Renal cortical epithelial cell (primary cell): ENCODE results near the gene SUB1. TPM values are rescaled to one million over a fixed set of nuclear protein-coding genes. Genes with fewer than 3 reads are reported as not detected.
"Not testable (repeated sequence)": the region's sequence is repeated elsewhere in the genome, so short reads cannot be mapped to it uniquely, and the experiment has no call there.

Experiments used
- DNase-seq: peaks from one replicate; pipeline ENCODE4 v3.0.0-alpha.2; 2011; ENCODE audit warnings: low read depth
- total RNA-seq: library from RNA; depleted of rRNA; stranded (reverse); fragments of >200 nt; gene quantifications from 2 replicates; pipeline ENCODE4 v1.2.3, GENCODE V29; 2014

Gene SUB1
- total RNA-seq, 1 donor from 2014 or later = 319 TPM

DNA sequence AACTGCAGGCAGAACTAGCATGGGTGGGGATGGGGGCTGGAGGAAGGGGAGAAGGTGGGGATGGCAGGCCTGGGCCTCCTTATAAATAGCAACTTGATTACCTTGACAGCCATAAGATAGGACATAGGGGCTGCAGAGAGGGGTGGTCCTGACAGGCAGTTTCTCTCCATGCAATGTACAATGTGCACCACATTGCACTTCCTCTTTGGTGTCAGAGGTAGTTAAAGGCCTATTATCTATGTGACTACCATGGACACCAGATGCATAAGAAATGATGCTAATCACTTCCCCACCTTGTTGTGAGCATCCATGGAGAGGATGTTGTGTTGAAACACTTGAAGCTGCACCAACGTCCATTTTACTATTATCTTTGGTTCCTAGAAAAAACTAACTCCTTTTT, 20.2 kb upstream of the SUB1 start:
- DNase-seq = no peak

GRCh38 chr5:32566319-32567111, 18.8 kb upstream of the SUB1 start:
- DNase-seq = no peak

DNA sequence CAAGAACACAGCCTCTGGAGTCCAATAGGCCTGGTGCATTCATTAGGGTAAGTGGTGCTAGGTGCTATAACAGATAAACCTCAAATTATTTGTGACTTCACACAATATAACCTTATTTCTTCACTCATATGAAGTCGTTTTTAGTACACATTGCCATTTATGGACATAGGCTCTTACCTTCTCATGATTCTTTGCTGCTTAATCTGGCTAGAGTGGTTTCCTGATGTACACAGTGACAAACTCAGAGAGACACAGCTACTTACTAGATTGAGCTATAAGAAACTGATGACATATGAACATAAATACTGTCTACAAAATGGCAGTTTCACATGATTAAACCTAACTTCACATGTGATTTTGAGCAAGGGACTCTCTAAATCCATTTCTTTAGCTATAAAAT, 14.2 kb upstream of the SUB1 start:
- DNase-seq = no peak

- no peak for DNase-seq
These were observed 12.4 kb upstream of the SUB1 start for GRCh38 chr5:32572778-32573480.

- DNase-seq = not testable (repeated sequence)
These were observed 11.9 kb upstream of the SUB1 start for GRCh38 chr5:32573481-32573854.

GRCh38 chr5:32574540-32575175, 10.7 kb upstream of the SUB1 start:
- no peak for DNase-seq

DNA sequence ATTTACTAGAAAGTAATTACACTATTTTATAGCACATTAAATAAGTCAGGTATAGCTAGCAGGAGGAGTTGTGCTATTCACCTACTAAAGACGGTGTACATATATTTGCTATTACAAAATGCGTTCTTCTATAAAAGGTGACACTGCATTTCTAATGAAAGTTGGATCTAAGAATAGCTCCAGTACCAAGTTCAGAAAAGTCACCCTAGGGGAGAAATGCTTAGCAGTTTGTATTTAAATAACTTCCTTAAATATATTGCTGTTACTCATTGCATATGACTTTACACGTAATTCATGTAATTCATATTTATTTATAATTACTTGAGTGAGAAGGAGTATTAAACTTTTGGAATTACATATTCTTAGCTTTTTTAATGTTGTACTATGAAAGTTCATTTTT, 7.0 kb upstream of the SUB1 start:
- no peak for DNase-seq

DNA sequence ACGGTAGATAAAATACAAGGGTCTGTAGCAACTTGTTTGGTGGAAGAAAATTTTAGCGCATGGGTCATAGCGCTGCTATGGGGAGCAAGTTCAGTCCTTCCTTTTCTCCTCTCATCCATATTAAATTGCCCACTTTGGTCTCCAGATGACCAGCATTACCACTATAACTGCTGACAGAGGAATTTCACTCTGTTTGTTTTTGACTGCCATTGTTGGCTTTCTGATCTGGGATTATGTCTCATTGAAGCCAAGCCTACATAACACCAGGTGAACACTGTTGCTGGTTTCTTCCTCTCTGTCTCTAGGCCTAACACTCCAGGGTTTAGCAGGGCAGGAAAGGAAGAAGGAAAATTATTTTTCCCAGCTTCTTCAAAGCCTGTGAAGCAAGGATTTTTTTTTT, 6.6 kb upstream of the SUB1 start:
- DNase-seq = no peak

DNA sequence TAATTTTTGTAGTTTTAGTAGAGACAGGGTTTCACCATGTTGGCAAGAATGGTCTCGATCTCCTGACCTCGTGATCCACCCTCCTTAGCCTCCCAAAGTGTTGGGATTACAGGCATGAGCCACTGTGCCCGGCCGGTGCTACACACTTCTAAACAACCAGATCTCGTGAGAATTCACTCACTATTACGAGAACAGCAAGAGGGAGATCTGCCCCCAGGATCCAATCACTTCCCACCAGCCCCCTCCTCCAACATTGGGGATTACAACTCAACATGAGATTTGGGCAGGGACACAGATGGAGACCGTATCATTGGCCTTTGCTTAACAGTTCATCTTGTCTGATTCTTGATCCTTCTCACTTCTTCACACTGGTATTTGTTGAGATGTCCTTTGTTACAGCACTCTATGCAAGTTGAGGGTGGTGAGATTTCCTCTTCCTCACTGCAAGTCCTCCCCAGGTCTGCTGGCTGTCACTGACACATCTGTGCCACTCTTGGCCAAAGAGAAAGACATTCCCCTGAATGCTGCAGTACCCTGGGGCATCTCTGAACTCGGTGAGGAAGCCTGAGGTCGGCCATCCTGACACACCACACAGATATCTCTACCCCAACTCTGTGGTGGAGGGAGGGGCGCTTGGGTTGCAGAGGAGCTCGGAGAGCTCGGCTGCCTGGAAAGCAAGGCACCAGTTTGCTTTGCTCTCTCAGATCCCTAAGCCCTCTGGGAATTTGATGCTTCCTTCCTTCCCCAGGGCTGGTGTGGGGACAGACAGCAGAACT, 4.2 kb upstream of the SUB1 start:
- no peak for DNase-seq

- no peak for DNase-seq
These were observed 1.6 kb upstream of the SUB1 start for GRCh38 chr5:32583582-32584232.

GRCh38 chr5:32584646-32585045, 711 bp upstream of the SUB1 start:
- no peak for DNase-seq

DNA sequence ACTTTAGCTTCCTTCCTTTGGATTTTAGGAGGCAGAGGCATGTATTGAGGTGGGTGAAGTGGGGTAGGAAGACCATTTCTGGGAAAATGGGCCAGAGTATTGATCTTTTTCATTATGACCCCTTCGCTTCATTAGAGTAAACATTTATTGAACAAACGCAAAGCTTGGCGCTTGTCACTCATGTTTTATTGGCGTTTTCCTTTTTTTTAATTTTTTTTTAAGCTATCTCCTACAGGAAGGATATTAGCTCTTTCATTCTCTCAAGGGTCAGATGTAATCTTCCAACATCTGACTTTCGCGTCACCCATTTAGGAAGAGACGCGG, 273 bp upstream of the SUB1 start:
- no peak for DNase-seq

GRCh38 chr5:32586276-32586599, 881 bp downstream of the SUB1 start:
- peak; percentile 4 for DNase-seq

DNA sequence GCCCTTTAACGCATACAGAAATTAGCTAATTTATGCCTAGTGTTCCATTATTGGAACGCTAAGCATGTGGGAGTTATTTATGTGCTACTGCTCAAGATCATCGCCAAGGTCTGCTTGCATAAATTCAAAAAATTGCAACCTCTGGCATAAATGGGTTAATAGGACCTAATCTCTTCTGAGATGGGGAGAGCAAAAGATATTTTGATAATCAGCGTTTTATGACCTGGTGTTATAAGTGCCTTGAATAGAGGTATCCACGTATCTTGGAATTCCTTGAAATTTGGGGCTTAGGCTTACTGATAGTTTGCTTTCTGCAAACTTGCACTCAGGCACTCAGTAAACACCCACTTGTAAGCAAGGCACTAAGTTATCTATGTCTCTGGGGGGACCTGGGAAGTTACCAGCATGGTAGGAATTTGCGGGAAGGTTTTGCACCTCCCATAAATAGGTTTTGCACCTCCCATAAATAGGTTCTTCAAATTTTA, 1.8 kb downstream of the SUB1 start:
- no peak for DNase-seq

- DNase-seq = no peak
These were observed 4.1 kb downstream of the SUB1 start for GRCh38 chr5:32589416-32589815.

- peak; percentile 59 for DNase-seq
These were observed 4.8 kb downstream of the SUB1 start for GRCh38 chr5:32589942-32590869.

- DNase-seq = no peak
These were observed 9.8 kb downstream of the SUB1 start for GRCh38 chr5:32595118-32595517.

DNA sequence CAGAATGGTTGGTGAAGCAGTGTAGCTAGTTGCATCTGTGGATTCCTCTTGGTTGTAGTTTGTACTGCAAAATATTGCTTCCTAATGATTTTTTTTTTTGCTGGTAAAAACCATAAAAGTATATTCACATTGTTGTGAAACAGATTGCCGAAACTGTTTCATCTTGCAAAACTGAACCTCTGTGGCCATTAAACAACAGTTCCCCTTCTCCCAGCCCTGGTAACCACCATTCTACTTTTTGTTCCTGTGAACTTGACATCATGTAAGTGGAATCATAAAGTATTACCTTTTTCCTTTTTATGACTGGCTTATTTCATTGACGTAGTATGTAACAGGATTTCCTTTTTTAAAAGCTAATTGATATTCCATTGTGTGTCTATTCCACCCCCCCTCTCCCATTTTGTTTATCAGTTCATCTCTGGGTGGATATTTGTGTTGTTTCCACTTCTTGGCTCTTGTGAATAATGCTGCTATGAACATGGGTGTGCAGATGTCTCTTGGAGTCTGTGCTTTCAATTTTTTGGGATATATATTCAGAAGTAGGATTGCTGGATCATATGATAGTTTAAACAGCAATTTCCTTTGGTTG, 11.8 kb downstream of the SUB1 start:
- no peak for DNase-seq

- DNase-seq = no peak
These were observed 13.0 kb downstream of the SUB1 start for GRCh38 chr5:32598260-32598937.
